GOT3 (cell line): Measurements from ENCODE around the gene KRT24.

ENCODE experiments used
- DNase-seq: peaks from one replicate; lab custom pipeline; 2025; ENCODE audit warnings: mixed read lengths; lab: John Stamatoyannopoulos, UW

KRT24 gene

GRCh38 chr17:40694584-40694983 lies 9.0 kb downstream of the KRT24 start:
- DNase-seq: no peak

GRCh38 chr17:40687106-40687505 lies 16.4 kb downstream of the KRT24 start:
- no peak for DNase-seq

GRCh38 chr17:40686192-40686591 lies 17.4 kb downstream of the KRT24 start:
- DNase-seq: no peak

GRCh38 chr17:40680998-40681397 lies 22.6 kb downstream of the KRT24 start:
- no peak for DNase-seq

GRCh38 chr17:40679523-40679907 lies 24.0 kb downstream of the KRT24 start:
- no peak for DNase-seq

GRCh38 chr17:40678902-40679522 lies 24.5 kb downstream of the KRT24 start:
- no peak for DNase-seq

- DNase-seq: no peak
These were observed 27.6 kb downstream of the KRT24 start for GRCh38 chr17:40675905-40676304.

GRCh38 chr17:40672654-40673053 lies 30.9 kb downstream of the KRT24 start:
- no peak for DNase-seq

GRCh38 chr17:40671282-40671681 lies 32.3 kb downstream of the KRT24 start:
- DNase-seq: no peak

GRCh38 chr17:40666331-40666730 lies 37.2 kb downstream of the KRT24 start:
- DNase-seq: no peak

- DNase-seq: no peak
These were observed 38.8 kb downstream of the KRT24 start, which contains the start of gene KRT222 for GRCh38 chr17:40664582-40665333. Gene KRT222 (minus strand): TSS chr17:40665177. CDS start chr17:40665099, 78 bp downstream.

- DNase-seq: no peak
These were observed 40.3 kb downstream of the KRT24 start for GRCh38 chr17:40663252-40663651.

- DNase-seq: no peak
These were observed 43.6 kb downstream of the KRT24 start for GRCh38 chr17:40659911-40660310.

- no peak for DNase-seq
These were observed 45.2 kb downstream of the KRT24 start for GRCh38 chr17:40658396-40658795.

GRCh38 chr17:40651939-40652338 lies 51.6 kb downstream of the KRT24 start:
- DNase-seq: no peak

GRCh38 chr17:40648384-40648968 lies 55.1 kb downstream of the KRT24 start:
- DNase-seq: no peak
